NCI-H1092 treated with DMSO at 0.1 percent for 48 hours (cell line): ENCODE results near the gene LETM1.
"Not testable (repeated sequence)": the region's sequence is repeated elsewhere in the genome, so short reads cannot be mapped to it uniquely, and the experiment has no call there.

ENCODE experiments used
- DNase-seq: peaks from one replicate; lab custom pipeline; 2025; lab: John Stamatoyannopoulos, UW

The LETM1 gene

DNA sequence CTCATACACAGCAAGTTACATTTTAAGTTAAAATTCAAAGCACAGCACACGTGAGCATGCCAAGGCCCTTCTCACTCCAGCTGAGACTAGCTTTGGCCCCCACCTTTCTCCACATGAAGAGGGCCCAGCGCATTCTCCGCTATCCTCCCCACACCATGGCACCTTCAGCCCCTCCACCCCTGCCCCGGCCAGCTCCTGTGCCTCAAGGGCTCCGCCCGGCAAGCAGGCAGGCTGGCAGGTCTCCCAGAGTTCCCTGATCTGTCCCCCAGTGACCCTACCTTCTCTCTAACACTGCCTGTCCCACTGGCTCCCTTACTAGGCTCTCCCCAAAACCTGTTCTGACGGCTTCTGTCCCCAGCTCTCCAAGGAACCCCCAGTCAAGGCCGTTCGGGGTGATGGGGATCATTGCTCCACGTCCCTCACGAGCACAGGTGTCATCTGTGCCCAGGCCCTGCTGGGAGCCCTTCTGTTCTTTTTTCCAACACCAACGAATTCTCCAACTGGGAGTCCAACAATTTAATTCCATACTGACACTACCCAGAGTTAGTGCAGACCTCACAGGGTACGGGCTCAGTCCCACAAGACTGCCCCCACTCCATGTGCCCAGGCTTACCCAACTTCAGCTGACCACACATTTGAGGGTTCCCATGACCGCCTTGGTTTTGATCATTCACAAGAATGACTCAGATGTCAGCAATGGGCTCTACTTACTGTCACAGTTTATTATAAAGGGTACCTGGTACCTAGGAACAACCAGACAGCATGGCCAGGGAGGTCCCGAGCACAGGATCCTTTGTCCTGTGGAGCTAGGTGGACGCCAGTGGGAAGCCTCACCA is 4.2 kb downstream of the LETM1 start:
- DNase-seq = no peak

DNA sequence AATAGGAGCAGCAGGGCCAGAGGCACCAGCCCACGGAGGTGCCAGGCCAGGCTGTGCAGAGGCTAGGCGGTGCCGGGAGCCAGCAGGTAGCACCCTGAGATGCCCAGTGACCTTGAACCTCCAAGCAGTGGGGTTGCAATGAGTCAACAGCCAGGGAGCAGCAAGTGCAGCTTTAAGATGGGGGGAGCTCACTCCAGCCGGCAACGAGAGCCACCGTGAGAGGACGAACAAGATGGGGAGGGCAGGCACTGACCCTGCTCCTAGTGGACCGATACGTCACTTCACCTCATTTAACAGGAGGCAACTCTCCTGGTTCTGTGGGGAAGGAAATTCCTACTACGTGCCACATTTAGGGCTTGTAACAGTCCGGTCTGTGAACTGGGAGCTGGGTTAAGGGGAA is 4.8 kb downstream of the LETM1 start:
- no peak for DNase-seq

DNA sequence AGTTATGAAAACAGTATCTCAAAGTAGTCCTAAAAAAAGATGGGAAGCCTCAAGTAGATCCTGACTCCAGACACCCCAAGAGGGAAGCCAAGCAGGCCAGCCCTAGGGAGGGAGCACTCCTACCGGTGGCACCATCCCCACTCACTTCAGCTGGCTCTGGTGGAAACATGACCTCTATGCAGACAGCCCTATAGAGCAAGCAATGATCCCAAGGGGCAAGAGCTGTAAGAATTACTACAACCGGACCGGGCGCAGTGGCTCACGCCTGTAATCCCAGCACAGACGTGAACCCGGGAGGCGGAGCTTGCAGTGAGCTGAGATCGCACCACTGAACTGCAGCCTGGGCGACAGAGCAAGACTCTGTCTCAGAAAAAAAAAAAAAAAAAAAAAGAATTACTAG is 5.7 kb downstream of the LETM1 start:
- no peak for DNase-seq

- DNase-seq = no peak
These were observed 9.4 kb downstream of the LETM1 start for GRCh38 chr4:1846580-1846979.

GRCh38 chr4:1844618-1845017 is 11.3 kb downstream of the LETM1 start:
- not testable (repeated sequence) for DNase-seq

- no peak for DNase-seq
These were observed 12.1 kb downstream of the LETM1 start for GRCh38 chr4:1843852-1844251.

- no peak for DNase-seq
These were observed 12.9 kb downstream of the LETM1 start for GRCh38 chr4:1842993-1843448.

GRCh38 chr4:1842339-1842895 is 13.5 kb downstream of the LETM1 start:
- no peak for DNase-seq

GRCh38 chr4:1841887-1842210 is 14.1 kb downstream of the LETM1 start:
- DNase-seq = no peak

- DNase-seq = no peak
These were observed 14.6 kb downstream of the LETM1 start for GRCh38 chr4:1841201-1841886.

DNA sequence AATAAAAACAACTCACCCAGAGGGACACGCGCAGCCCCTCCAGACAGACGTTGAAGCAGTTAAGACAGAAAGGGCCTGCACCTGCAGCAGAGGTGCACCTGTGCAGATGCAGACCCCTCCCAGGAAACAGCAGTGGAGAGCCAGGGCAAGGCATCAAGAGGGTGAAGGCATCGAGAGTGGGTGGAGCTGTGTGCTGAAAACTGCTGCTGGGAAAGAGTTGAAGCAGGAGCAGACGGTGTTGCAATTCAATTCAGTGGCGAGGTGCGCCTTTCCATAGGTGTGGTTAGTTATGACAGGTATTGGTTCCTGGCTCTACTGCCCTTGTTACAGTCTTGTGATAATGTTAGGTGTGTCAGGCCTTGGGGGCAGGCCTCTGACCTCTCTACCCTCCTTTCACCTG is 16.7 kb downstream of the LETM1 start:
- DNase-seq = no peak

DNA sequence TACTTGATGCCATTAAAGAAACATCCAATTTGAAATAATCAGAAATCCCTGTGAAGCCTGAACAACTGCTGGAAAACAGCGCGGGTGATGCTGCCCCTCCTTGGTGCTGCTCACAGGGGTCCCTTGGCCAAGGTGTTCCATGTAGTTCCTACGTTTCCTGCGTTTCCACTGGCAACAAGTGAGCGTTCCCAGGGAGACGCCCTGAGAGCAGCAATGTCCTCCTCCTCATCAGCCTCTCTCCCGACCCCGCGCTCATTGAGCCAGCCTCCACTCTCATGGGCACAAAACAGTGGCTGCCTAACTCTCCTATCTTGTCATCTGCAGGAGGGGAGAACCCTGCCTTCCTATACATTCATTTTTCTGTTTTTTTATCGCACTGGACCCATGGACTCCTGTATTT is 18.9 kb downstream of the LETM1 start:
- DNase-seq = no peak

DNA sequence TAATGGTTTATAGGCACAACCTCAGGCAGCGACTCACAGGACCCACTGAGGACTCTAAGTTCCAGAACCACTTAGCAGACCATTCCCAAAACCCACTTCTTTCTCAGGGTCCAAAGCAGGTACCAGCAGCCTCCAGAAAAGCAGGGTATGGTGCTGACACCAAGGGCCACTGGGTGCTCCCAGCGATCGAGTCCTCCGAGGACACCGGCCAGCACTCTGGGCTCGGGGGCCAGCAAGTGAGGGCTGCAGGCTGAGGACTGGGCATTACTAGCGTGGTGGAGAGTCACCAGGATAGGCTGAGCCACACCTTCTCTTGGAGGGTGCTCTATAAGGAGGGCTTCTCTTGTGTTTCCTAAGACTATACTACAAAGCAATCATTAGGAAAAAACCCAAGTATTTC is 19.3 kb downstream of the LETM1 start:
- DNase-seq = no peak

DNA sequence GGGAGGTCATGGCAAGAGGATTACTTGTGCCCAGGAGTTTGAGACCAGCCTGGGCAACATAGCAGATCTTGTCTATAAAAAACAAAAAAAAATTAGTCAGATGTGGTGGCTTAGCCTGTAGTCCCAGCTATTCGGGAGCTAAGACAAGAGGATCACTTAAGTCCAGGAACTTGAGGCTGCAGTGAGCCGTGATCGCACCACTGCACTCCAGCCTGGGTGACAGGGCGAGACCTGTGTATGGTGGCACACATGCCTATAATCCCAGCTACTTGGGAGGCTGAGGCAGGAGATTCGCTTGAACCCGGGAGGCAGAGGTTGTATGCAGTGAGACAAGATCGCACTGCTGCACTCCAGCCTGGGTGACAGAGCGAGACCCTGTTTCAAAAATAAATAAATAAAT is 20.1 kb downstream of the LETM1 start:
- DNase-seq = not testable (repeated sequence)

- no peak for DNase-seq
These were observed 21.7 kb downstream of the LETM1 start for GRCh38 chr4:1834047-1834775.

DNA sequence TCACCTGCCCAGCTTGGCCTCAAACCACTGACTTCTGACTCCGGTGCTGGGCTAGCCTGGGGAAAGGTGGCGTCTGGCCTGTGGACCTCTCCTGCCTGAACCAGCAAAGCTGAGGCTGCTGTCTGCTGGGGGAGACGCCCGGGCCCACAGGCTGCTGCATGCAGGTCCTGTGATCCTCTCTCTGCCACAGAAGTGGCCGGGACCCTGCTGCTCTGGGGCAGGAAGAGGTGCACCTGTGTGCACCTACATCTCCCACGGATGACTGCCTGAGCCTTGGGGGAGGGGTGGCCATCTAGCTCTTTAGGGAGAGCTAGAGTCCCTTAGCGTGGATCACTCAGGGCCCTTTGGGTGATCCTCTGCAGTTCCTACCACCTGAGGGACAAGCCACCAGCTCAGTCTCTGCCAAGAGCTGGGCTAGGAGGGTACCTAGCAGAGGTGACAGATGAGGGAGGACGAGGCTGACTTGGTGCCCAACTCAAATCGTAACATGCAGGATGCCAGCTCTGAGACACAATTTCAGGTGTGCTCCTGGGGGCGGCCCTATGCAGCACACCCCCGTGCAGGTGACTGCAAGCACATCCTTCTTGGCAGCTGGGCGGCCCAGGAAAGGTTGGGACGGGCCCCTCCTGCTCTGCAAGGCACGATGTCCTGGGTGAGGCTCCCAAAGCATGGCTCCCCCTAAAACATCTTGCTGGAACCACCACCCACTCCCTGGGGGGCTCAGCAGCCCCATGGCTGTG is 22.5 kb downstream of the LETM1 start:
- DNase-seq = no peak

DNA sequence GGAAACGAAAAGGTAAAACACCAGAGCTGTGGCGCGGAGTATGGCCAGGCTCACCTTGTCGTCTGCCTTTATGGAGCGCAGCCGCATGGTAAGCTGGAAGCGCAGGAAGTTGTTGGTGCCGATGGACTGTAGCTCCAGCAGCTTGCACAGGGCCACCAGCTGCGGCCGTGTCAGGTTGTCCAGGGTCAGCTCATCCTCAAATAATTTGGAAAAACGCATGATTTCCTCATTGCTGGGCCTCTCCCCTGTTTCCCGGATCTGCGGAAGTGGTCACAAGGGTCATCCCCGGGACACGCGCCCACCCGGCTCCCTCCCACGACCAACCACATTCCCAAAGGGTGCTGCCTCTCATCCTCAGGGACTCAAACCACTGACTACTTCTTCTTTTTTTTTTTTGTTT is 23.3 kb downstream of the LETM1 start:
- DNase-seq = no peak

DNA sequence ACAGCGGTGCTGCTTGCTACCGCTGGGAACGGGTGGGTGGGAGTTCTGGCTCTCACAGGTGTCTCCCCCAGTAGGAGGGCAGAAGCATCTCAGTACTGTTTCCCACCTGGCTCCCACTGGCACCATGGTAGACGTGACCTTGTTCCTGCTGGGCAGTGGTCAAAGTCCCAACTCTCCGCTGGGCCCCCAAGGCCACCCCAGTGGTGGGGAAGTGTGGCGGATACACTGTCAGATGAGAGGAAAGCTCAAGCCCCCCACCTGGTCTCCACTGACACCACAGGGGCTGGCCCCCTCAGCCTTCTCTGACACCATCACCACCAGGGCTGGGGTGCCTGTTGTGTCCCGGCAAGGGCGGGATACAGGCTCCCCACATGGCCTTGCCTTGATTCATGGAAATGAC is 24.6 kb downstream of the LETM1 start:
- no peak for DNase-seq

GRCh38 chr4:1830642-1831228 is 25.2 kb downstream of the LETM1 start:
- no peak for DNase-seq

- DNase-seq = no peak
These were observed 25.7 kb downstream of the LETM1 start for GRCh38 chr4:1830234-1830633.

DNA sequence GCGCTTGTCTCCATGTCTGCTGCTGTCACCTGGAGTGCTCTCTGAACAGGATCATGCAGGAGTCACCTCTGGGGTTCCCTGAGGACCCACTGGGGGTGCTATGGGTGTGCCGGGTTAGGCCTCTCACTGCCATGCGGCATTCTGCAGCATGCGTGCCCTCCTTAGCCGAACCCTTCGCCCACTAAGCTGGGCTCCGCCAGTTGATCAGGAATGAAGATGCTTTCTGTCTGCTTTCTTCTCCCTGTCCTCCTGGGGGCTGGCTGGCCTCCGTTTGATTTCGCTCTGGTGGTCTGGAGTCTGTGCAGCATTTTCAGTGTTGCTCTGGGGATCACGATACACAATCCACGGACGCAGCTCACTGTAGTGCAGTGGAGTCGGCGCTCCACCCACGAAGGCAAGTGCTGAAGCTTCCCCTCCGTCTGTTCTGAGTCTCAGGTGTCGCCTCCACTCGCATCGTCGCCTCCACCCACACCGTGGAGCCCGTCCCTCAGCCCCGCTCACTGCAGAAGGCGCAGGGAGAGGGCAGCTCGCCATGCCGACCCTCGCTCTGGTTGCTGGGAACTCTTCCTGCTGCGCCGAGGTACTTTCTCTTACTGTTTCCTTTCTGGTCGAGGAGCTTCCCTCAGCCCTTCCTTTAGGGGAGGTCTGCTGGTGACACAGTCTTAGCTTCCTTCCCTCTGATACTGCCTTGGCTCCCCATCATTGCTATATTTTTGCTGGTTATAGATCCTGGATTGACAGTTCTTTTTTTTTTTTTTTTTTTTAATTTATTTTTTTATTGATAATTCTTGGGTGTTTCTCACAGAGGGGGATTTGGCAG is 29.2 kb downstream of the LETM1 start:
- DNase-seq = no peak
